HG02623 (cell line): ENCODE measurements around the gene EBP.
A peak's percentile ranks its signal among the peaks of the same experiment; 100 is the strongest.
"Not testable (repeated sequence)": the region's sequence is repeated elsewhere in the genome, so short reads cannot be mapped to it uniquely, and the experiment has no call there.

Experiments
- ATAC-seq: cut with Tn5 transposase; IDR thresholded peaks from one replicate; pipeline ENCODE4 v1.9.1; 2021; ENCODE audit warnings: moderate library complexity; ENCODE audit not compliant: unreplicated experiment

The EBP gene

DNA sequence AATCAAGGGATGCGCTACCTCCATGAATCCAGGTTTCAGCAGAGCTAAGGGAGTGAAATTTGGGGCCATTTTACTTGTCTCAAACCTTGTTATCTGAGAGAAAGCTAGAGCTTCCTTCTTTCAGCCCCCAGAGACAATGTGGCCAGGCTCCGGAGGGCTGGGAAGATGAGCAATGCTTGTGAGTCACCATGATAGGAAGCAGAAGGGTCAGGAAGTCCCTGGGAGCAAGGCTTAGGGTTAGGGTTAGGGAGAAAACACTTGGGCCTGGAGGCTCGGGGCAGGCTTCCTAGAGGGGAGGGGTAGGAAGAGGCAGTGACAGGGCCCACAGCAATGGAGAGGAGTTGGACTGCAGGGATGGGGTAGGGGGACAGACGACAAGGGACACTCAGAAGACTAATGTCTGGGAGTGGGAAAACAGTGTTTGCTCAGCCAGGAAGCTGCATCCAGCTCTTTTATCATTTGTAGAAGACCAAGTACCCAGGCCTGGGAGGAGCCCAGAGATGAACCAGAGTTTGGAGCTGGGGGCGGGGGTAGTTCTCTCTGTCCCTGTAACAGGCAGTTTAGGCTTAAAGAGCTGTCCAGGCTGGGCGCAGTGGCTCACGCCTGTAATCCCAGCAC, 29.2 kb upstream of the EBP start:
- ATAC-seq, result no peak

DNA sequence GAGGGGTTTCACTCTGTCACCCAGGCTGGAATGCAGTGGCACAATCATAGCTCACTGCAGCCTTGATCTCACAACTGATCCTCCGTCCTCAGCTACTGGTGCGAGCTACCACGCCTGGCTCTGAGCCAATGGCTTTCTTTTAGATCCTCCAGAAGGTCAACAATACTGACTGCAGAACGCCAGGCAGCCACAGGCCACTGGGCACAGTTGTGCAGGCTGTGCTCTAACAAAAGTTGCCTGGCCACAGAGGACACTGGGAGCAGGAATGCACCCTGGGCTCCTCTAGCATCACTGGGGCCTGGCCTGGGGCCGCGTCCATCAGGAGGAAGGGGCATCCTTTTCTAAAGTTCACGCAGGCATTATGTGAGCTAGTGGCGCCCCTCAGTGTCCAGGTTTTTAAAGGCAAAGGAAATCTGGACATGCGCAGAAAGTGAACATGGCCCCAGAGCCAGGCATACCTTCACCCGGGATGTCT, 27.7 kb upstream of the EBP start:
- ATAC-seq, result no peak

DNA sequence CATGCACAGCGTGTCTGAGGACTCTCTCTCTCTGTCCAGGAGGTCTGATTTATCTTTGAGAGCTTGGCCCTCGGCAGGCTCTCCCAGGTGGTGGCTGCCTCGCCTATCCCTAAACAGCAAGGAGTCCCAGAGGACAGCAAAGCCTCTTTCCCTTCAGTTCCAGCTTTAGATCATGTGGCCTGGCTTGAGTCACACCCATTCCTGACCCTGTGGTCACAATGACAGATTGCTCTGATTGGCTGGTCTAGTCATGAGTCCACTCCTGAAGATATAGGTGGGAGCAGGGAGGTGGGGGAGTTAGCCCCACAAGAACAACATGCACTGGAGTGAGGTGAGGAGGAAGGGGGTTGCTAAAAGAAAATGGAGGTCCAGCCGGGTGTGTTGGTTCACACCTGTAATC, 24.9 kb upstream of the EBP start:
- ATAC-seq, result no peak

DNA sequence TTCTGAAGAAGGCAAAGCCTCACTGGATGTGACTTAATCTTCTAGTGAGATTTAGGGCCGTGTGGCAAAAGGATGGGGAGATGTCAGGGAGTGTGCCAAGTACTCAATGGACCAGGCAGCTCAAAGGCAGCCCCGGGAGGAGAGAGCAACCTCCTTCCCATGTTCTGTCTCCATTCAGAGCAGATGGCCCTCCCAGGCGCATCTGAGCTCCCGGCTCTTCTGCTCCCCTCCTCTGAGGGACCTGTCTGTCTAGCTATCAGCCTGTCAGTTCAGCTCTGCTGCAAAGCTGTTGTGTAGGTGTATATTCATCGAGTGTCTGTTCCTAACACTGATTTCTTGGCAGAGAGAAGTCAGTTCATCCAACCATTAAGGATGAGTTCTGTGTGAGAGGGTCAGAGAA, 23.7 kb upstream of the EBP start:
- no peak for ATAC-seq

DNA sequence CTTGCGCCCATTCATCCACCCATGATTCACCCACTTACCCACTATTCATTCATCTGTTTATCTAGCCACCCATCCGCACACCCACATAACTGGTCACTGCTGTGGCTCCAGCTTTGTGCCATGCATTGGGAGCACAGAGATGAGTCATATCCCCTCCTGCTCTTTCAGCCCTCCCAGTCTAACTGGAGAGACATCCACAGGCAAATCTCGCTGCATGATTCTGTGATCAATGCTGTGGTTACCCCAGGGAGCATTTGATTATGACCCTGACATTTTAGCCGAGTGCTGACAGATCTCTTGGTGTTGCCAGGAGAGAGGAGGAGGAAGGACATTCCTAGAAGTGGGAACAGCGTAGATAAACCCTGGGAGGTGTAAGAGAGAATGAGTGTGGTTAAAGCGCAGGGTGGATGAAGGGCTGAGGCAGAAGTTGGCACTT, 23.2 kb upstream of the EBP start:
- no peak for ATAC-seq

DNA sequence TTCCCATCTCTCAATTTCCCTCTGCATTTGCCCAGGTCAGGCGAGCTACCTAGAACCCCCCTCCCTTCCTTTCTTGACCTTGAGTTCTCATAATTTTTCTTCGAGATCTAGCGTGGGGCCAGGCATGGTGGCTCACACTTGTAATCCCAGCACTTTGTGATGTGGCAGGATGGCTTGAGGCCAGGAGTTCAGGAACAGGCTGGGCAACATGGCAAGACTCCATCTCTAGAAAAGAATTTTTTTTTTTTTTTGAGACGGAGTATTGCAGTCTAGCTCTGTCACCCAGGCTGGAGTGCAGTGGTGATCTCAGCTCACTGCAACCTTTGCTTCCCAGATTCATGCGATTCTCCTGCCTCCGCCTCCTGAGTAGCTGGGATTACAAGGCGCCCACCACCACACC, 17.3 kb upstream of the EBP start:
- no peak for ATAC-seq

DNA sequence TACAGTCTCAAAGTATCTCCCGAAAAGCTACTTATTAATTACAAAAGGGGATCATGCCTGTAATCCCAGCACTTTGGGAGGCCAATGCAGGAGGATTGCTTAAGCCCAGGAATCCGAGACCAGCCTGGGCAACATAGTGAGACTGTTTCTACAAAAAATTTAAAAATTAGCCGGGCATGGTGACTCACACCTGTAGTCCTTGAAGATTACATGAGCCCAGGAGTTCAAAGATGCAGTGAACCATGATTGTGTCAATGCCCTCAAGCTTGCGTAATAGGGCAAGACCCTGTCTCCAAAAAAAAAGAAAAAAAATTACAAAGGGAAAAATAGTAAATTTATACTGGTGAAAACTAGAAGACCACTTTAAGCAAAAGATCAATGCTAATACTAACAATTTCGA, 16.1 kb upstream of the EBP start:
- ATAC-seq, result no peak

DNA sequence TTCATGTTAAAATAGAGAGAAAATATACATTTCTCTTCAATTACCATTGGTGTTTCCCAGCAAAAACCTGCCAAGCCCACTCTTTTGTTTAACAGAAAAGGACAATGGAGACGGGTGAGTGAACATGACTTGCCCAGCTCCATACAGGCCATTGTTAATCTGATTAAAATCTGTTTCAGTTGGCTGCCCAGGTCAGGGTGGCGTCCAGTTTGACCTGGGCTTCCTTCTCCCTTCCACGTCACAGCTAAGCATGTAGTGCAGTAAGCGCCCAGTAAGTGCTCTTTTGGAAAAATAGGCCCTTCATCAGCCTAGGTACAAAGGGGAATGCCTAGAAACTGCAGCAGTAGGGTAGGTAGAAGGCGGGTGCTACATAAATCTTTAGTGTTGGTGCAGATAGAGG, 14.4 kb upstream of the EBP start:
- ATAC-seq, result no peak

DNA sequence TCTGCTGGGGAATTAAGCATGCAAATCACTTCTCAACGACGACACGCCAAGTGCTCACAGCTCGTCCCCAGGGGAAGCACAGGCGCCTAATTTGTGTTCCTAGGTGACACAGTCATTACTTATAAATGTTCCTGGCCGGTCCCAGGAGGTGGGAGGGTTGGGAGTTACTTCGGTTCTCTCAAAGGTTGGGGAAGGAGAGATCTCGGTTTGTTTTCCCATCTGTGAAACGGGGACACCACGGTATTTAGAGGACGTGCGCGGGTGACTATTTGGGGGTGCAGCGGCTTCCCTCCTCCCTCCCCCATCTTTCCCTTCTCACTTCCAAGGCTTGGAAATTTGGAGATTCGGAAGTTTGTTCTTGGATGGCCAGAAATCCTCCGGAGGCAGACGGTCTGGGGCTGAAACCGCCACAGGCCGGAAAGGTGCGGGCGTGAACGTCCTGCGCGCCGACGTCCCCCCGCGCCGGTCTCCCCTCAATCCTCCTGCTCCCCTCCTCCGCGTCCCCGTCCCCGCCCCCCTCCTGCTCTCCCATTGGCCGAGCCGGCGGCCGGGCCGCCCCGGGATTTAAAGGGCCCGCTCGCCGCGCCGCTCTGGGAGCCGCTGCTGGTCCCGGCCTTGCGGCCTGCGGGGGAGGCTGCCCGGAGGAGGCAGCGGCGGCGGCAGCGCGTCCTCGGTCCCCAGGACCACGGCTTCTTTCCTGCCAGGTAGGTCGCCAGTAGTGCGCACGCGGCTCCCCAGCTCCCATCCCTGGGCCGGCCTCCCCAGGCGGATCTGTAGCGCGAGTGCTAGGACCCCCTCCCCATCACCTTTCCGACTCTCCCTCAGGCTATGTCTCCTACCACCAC, 13.0 kb upstream of the EBP start, which contains the start of gene PORCN:
Gene PORCN, plus strand, starts transcription at position 593 of the 845 bp plus-strand sequence. CDS start 829 bp downstream, outside the sequence.
- peak; percentile 78 for ATAC-seq

DNA sequence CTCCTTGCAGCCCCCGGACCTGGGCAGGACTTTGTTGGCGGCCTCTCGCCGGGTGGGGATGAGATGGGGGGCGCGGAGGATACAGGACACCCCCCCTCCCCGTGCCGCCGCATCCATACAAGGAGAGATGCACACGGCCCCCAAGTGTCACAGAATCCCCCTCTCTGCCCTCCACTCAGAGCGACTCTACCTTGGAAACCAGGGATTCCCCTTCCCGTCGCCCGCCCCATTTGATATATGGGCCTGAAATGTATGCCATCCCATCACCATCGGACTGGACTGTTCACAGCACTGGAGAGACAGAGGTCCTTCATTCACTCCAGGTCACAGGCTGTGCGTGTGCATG, 12.4 kb upstream of the EBP start:
- ATAC-seq, result no peak

DNA sequence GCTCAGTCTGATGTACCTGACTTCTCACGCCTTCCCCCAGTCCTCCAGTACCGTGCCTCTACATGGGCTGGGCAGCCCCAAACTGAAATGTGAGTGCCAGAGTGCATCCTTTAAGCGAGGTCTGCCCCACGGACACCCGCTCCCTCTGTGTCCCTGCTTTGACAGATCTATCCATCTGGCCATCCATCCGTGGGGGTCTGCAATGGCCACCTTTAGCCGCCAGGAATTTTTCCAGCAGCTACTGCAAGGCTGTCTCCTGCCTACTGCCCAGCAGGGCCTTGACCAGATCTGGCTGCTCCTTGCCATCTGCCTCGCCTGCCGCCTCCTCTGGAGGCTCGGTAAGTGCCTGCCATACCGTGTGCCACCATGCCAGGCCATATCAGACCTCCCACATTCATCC, 12.0 kb upstream of the EBP start:
- no peak for ATAC-seq

DNA sequence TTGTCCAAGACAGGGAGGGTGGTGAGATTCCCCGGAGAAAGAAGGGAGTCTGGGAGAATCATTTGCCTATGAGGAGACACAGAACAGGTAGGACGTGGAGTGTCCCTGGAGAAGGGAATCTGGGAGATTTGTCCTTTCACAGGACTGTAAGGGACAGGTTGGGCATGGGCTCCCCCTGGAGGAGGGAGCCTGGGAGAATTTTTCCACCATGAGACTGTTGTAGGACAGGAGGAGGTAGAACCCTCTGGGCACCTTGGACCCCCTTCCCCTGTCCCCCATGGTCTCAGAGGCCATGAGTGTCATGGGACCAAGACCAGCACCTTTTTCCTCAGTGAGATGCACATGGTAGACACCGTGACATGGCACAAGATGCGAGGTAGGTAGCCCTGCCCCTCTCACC, 10.0 kb upstream of the EBP start:
- no peak for ATAC-seq

DNA sequence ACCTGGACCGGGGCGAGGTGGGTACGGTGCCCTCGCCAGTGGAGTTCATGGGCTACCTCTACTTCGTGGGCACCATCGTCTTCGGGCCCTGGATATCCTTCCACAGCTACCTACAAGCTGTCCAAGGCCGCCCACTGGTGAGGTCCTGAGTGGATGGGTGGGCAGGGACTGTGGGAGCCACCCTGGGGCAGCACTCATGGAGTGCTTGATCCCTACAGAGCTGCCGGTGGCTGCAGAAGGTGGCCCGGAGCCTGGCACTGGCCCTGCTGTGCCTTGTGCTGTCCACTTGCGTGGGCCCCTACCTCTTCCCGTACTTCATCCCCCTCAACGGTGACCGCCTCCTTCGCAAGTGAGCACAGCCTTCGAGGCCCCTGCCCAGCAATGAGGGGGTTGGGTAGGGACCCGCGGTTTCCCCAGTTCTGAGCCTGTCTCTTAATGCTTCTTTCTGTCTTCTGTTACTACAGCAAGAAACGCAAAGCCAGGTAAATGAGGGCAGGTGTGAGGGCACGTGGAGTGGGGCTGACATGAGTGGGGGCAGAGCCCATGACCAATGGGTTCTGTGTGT, 9.2 kb upstream of the EBP start:
- ATAC-seq, result no peak

DNA sequence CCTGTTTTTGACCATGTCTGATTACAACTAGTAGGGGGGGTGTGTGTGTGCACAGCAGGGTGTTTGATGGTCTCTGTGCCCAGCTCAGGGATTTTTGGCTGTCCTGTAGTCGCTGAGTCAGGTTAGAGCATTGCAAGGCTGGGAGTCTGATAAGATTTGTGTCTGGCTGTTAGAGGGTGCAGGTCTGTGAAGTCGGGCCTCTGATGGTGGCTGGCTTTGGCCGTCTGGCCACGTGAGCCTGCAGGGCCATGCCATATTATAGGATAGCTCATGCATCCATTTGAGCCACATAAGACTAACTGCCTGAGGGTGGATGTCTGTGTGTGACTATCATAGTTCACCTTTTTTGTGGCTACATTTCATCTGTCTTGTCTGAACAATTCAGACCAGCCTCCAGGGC, 7.9 kb upstream of the EBP start:
- no peak for ATAC-seq

DNA sequence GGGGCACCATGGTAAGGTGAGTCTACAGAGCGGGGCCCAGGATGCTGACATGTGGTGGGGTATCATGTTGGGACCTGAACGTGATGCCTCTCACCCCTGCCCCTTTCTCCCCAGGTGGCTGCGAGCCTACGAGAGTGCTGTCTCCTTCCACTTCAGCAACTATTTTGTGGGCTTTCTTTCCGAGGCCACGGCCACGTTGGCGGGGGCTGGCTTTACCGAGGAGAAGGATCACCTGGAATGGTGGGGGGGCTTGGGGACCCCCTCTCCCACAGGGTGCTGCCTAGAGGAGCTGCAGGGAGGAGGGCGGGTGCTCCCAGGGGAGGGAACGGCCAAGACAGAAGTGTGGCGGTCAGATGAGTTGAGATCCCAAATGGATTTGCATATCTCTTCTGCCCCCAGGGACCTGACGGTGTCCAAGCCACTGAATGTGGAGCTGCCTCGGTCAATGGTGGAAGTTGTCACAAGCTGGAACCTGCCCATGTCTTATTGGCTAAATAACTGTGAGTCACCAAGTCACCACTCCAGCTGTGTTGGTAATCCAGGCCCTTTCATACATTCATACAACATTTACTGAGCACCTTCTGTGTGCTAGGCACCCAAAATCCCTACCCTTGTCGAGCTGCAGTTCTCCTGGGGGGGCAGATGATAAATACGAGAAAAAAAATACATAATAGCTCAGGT, 7.3 kb upstream of the EBP start:
- ATAC-seq, result no peak

DNA sequence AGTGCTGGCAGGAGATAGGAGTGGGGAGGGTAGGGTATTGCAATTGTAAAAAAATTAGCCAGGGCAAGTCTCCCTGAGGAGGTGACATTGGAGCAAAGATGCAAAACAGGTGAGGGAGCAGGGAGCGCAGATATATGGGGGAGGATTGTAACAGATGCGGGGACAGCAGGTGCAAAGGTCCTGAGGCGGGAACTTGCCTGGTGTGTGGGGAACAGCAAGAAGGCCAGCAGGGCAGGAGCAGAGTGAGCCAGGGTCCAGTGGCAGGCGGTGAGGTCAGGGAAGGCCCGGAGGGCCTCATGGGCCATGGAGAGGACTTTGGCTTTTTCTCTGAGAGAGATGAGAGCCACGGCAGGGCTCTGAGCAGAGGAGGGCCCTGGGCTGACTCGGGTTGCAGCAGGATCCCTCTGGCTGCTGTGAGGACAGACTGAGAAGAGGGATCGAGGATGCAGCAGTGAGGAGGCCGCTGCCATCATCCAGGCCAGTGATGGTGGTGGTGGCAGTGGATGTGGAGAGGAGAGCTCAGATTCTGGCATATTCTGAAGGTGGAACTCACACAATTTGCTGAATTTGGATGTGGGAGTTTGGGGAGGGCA, 6.6 kb upstream of the EBP start:
- ATAC-seq, result no peak

DNA sequence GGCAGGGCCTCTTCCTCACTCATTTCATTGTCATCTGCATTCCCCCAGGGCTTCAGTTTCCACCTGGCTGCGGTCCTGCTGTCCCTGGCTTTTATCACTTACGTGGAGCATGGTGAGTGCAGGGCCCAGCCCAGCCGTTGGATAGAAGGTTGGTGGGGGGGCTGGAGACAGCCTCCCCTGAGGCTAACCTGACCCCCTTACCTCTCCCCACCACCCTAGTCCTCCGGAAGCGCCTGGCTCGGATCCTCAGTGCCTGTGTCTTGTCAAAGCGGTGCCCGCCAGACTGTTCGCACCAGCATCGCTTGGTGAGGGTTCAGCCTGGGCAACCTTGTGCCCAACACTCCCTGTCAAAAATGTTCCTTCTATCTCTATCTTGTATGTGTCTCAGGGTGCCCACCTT, 5.8 kb upstream of the EBP start:
- ATAC-seq, result no peak

DNA sequence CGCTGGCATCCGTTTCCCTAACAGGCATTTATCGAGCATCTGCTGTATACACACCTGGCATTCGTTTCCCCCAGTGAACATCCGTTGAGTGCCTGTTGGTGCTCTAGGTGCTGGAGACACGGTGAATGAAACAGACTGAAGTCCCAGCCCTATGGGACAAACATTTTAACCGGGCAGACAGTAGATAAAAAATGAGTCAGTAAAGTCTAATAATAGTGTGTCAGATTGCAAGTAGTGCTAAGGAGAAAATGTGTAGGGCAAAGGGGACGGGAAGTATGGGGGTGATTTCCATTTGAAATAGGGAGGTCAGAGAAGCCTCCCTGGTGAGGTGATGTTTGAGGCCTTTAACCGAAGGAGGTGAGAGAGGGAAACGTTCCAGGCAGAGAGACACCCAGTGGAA, 5.3 kb upstream of the EBP start:
- no peak for ATAC-seq

DNA sequence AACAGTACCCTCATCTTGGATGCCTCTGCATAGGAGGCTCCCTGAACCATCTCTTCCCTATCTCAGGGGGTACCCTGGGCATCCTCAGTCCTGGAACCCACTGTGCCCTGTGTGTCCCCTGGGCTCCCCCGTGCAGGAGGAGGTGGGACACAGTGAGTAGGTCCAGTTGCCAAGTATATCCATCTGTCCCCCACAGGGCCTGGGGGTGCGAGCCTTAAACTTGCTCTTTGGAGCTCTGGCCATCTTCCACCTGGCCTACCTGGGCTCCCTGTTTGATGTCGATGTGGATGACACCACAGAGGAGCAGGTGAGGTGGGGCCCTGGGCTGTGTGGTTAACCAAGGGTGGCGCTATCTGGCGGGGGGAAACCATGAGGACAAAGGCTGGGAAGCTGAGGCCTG, 4.6 kb upstream of the EBP start:
- ATAC-seq, result no peak

DNA sequence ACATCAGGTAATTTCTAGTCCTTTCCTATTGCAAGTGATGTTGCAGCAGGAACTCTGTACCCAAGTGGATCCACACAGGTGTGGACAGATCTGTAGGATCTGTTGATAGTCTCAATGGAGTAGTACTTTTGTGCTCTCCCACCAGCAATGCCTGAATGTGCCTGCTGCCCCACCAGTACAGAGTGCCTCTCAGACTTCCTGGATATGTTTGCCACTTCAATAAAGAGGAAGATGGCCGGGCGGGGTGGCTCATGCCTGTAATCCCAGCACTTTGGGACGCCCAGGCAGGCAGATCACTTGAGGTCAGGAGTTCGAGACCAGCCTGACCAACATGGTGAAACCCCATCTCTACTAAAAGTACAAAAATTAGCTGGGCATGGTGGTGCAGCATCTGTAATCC, 2.1 kb upstream of the EBP start:
- not testable (repeated sequence) for ATAC-seq

DNA sequence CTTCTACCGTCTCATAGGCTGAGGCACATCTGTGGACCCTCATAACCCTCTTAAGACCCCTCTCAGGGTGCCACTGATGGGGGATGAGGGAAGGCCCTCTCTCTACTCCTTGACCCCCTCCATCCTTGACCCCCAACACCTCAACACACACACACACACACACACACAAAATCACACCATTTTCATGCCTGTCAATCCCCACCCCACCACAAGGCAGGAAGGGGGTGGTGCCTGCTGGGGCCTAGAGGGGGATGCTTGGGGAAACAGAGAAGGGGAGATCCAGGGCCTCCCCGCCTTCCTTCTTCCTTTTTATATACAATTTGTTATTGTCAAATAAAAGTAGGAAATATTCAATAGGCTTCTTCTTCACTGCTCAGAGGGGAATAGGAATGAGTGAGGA, 1.2 kb upstream of the EBP start:
- no peak for ATAC-seq
